Epithelial cell of esophagus (primary cell): ENCODE results near the gene VSTM2B.

Experiments used
- DNase-seq: peaks from one replicate; pipeline ENCODE4 v3.0.0; 2010; ENCODE audit warnings: low read depth
- H3K4me3 ChIP-seq: 2 replicates; pipeline ENCODE4 v1.5.1; 2011; ENCODE audit warnings: mild to moderate bottlenecking, low read length, control low read depth
- TF ChIP-seq, protein P1 (sequence below): IDR thresholded peaks from 2 replicates; pipeline ENCODE4 v1.5.1; 2011; ENCODE audit warnings: low read depth, mild to moderate bottlenecking, low read length, control low read depth, inconsistent platforms; ENCODE audit not compliant: insufficient read depth; ENCODE audit errors: missing control alignments

VSTM2B gene

DNA sequence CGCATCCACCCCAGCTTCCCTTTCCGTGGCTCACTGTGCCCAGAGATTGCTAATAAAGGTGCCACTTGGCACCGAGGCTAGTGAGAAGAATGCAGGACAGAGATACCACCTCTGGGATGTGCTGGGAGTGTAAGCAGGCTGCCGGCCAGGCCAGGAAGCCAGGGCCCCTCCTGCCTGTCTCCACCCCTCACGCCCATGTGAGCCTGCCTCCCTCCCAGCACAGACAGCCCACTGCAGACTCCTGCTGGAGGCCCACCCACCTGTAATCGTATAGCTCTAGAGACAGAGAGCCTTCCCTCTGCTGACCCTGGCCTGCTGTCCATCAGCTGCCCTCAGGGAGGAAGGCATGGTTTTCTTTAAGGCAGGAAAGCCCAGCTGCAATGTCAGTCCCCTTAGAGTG, 13.9 kb downstream of the VSTM2B start:
- H3K4me3 ChIP-seq, result no peak overlapping the region
- DNase-seq, result no peak
- TF ChIP-seq, protein P1, sequence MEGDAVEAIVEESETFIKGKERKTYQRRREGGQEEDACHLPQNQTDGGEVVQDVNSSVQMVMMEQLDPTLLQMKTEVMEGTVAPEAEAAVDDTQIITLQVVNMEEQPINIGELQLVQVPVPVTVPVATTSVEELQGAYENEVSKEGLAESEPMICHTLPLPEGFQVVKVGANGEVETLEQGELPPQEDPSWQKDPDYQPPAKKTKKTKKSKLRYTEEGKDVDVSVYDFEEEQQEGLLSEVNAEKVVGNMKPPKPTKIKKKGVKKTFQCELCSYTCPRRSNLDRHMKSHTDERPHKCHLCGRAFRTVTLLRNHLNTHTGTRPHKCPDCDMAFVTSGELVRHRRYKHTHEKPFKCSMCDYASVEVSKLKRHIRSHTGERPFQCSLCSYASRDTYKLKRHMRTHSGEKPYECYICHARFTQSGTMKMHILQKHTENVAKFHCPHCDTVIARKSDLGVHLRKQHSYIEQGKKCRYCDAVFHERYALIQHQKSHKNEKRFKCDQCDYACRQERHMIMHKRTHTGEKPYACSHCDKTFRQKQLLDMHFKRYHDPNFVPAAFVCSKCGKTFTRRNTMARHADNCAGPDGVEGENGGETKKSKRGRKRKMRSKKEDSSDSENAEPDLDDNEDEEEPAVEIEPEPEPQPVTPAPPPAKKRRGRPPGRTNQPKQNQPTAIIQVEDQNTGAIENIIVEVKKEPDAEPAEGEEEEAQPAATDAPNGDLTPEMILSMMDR, result no peak

DNA sequence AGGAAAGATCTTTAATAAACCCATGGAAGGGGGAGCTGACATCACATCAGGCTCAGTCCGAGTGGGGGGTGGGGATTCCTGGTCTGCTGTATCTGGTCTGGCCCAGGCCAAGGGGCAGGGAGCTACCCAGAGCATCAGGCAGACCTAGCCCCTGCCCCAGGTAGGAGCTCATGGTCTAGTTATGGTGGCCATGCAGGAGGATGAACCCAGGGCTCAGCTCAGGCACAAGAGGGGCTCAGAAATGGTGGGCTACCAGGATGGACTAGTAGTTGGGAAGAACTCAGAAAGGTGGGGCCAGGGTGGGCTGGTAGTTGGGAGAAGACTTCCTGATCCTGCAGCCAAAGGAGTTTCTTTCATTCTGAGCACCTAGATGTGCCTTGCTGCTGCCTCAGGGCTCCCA, 14.3 kb downstream of the VSTM2B start:
- no peak for DNase-seq
- TF ChIP-seq, protein P1, result no peak
- H3K4me3 ChIP-seq, result no peak overlapping the region

DNA sequence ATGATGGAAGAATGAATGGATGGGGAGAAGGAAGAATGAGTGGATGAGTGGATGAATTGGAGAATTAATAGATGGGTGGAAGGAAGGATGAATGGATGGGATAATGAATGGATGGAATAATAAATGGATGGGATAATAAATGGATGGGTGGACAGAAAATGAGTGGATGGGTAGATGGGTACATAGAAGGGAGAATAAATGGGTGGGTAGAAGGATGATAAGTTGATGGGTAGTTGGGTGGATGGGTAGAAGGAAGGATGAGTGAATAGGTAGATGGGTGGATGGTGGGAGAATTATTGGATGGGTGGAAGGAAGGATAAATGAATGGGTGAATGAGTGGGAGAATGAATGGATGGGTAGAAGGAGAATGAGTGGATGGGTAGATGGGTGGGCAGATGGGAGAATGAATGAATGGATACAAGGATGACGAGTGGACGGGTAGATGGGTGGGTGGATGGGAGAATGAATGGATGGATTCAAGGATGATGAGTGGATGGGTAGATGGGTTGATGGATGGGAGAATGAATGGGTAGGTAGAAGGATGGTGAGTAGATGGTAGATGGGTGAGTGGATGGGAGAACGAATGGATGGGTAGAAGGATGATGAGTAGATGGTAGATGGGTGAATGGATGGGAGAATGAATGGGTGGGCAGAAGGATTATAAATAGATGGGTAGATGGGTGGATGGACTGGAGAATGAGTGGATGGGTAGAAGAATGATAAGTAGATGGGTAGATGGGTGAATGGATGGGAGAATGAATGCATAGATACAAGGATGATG, 15.9 kb downstream of the VSTM2B start:
- DNase-seq, result no peak
- TF ChIP-seq, protein P1, result no peak

DNA sequence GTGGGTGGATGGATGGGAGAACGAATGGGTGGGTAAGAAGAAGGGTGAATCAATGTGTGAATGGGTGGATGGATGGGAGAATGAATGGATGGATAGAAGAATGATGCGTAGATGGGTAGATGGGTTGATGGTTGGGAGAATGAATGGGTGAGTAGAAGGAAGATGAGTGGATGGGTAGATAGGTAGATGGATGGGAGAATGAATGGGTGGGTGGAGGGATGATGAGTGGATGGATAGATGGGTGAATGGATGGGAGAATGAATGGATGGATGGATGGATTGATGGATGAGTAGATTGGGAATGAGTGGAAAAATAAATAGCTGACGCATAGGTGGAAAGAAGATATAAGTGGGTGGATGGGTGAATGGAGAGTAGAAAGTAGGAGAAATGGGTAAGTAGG, 16.5 kb downstream of the VSTM2B start:
- DNase-seq, result no peak
- H3K4me3 ChIP-seq, result no peak overlapping the region
- TF ChIP-seq, protein P1, result no peak

More for the DNA sequence above, 15.9 kb downstream of the VSTM2B start:
- H3K4me3 ChIP-seq, result no peak overlapping the region

DNA sequence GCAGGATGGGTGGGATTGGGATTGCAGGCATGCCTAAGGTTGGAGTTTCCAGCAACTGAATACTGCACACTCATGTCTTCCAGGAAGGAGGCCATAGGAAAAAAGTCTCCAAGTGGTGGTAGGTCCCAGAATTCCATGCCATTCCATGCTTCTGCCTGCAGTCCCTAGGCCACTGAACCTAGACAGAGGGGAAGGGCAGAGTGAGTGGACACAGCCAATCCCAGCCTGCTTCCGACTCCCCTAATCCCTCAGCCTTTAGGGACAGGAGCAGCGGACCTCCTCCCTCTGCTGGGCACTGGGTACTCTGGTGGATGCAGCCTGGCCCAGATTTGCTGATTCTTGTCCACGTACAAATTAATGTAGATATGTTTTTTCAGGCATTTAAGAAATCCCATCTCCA, 17.0 kb downstream of the VSTM2B start:
- no peak for DNase-seq
- no peak overlapping the region for H3K4me3 ChIP-seq
- TF ChIP-seq, protein P1, result no peak

DNA sequence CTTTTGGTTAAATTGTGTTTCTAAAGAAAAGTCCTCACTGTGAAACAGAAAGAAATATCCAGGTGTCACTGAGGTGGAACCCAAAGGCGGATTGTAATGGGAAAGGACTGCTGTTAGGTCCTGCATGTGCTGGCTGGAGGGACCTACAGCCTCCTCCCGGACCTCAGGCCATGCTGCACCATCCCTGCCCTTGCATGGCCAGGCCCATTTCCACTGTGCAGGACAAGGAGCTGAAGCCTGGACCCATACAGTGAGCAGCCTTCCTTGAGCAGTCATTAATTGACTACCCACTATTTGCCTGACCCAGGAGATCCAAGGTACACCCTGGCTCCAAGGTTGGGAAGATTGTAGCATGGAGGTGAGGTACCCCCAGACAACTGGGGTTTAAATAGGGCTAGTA, 17.6 kb downstream of the VSTM2B start:
- TF ChIP-seq, protein P1, result no peak
- no peak for DNase-seq
- H3K4me3 ChIP-seq, result no peak overlapping the region
